AML-193 (cell line): ENCODE results near the gene MYLK2.

Source experiments
- DNase-seq, 2 experiments: peaks; one replicate each; lab custom pipeline; 2025; lab: John Stamatoyannopoulos, UW

The MYLK2 gene

DNA sequence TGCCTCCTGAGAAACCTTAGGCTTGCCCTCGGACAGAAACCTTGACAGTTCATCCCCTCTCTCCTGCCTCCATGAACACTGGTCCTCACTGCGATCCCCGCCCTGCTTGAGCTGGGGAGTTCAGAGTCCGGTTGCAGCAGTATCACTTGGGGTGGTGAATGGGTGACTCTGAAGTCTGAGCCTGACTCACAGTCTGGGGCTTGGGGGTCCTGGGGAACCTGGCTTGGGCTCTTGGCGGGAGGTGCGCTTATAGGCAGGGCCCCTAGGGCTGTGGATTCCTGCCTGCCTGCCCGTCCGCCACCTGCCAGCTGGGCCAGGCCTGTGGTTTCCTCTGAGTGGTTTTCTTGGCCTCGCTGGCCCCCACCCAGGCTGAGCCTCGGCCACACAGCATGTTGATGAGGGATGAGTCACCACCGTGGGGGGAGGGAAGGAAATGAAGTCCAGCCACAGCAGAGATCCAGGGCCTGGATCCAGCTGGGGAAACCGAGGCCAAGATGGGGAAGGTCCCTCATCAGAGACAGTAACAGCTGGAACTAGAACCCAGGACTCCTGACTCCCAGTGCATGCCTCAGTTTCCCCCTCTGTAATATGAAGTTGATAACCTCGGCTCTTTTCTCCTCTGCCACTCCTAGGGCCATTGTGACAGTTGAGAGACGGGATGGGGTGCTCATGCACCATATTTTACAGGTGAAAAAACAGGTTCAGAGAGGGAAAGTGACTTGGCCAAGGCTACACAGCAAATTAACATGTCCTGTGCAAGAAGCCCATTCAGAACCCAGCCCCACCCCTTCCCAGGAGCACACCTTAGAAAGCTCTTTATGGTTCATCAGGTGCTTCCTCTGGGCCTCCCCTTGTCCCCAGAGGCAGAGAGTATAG lies 17.1 kb downstream of the MYLK2 start:
- peak; percentile 76 to 79 for DNase-seq

- no peak for DNase-seq
Observed at GRCh38 chr20:31836853-31837608, 17.9 kb downstream of the MYLK2 start.

GRCh38 chr20:31837896-31838397 lies 18.8 kb downstream of the MYLK2 start:
- no peak for DNase-seq

- no peak for DNase-seq
Observed at GRCh38 chr20:31838646-31839292, 19.6 kb downstream of the MYLK2 start.

DNA sequence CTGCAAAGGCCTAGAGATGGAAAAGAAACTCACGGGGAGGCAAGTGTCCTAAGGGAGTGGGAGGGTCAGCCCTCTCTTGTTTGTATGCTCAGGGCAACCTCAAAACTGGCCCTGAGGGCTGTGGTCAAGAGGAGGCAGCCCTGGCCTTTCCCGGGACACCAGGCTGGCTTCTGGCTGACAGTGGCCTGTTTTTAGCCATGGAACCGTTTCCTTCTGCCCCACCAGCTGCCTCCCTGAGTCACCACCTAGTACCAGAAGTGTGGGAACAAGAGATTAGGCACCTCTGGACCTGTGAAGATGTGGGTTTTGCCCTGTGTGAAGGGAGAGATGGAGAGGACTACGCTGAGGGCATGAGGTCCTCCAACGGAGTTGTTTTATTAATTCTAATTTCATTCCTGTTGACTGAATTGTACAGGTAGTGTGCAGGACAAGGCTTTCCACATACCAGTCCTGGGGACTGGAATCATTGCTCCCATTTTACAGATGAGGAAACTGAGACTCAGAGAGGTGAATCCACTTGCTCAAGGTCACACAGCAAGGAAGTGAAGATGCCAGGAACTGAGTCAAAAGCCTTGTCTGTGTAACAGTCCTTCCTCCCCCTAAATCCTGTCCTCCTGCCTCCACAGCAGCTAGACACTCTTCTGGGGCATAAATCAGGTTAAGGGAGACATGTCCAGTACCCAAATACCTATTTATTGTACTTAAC lies 20.8 kb downstream of the MYLK2 start:
- no peak for DNase-seq

- no peak for DNase-seq
Observed at GRCh38 chr20:31840906-31841816, 22.0 kb downstream of the MYLK2 start.

- no peak for DNase-seq
Observed at GRCh38 chr20:31841928-31842327, 22.8 kb downstream of the MYLK2 start.

DNA sequence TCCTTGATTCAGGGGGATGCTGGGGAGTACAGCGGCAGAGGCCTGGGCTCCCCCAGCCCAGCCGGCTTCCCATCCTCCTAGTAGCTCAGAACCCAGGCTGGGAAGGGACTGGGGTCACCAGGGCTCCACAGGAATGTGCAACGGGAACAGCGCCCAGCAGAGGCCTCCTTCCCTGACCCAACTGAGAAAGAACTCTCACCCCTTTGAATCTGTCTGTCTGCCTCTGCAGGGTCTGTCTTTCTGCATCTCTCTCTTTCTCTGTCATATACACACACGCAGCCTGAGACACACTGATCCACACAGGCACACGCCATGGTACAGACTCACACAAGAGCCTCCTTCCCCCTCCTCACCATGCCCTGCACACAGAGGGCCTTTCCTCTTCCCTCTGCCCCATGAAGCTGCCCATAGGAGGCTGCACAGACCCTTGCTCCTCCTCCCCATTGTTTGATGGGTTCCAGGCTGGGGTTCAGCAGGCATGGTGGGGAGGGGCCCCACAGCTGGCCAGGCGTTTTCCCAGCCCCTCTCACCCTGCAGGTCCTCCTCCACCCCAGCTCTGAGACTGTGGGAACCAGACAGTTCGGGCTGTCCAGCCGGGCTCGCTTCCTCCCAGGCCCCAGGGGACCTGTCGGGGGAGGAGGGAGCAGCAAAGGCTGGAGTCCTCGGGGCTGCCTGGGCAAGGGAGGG lies 23.5 kb downstream of the MYLK2 start:
- DNase-seq, result no peak

GRCh38 chr20:31843288-31843687 lies 24.1 kb downstream of the MYLK2 start:
- DNase-seq, result no peak

DNA sequence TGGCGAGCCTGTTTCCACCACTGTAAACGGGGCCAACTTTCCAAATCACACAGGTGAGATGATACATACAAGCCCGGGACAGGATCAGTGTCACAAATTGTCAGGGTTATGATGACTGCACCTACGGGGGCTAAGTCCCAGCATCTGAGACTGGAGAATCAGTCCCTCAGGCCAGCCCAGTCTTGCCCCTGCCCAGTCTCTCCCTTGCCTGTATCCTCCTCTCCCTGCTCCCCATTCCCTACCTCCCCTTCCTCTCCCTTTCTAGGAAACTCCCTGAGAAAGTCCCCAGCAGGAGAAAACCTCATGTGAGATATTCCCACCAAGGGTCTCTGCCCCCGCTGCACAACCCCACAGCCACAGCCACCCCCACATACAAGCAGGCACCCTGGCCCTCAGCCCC lies 24.7 kb downstream of the MYLK2 start:
- DNase-seq, result no peak

GRCh38 chr20:31844737-31845299 lies 25.7 kb downstream of the MYLK2 start:
- DNase-seq, result no peak

DNA sequence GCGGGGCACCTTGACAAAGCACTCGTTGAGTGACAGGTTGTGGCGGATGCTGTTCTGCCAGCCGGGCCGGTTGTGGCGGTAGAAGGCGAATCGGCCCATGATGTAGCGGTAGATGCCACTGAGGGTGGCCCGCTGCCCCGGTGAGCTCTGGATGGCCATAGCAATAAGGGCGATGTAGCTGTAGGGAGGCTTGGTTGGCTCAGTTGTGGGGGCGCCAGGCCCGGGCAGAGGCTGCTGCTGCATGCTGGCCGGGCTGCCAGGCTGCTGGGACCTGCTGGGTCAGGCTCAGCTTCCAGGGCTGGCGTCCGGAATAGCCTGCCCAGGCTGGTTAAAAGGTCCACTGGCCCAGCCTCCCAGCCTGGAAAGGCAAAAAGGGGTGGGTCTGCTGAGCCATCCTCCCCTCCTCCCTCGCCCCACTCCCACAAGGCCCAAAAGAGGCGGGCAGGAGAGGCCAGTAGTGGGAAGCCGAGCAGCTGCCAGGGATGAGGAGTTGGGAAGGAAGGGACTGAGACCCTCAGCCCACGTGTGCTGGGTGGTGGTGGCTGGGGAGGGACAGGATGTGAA lies 26.2 kb downstream of the MYLK2 start, which contains the start of gene FOXS1:
Gene FOXS1 (minus strand): TSS at position 305 of the 564 bp plus-strand sequence. CDS start 62 bp downstream, at position 243.
- no peak for DNase-seq

GRCh38 chr20:31846793-31847138 lies 27.6 kb downstream of the MYLK2 start:
- DNase-seq, result no peak

- DNase-seq, result no peak
Observed at GRCh38 chr20:31848088-31848999, 29.2 kb downstream of the MYLK2 start.

DNA sequence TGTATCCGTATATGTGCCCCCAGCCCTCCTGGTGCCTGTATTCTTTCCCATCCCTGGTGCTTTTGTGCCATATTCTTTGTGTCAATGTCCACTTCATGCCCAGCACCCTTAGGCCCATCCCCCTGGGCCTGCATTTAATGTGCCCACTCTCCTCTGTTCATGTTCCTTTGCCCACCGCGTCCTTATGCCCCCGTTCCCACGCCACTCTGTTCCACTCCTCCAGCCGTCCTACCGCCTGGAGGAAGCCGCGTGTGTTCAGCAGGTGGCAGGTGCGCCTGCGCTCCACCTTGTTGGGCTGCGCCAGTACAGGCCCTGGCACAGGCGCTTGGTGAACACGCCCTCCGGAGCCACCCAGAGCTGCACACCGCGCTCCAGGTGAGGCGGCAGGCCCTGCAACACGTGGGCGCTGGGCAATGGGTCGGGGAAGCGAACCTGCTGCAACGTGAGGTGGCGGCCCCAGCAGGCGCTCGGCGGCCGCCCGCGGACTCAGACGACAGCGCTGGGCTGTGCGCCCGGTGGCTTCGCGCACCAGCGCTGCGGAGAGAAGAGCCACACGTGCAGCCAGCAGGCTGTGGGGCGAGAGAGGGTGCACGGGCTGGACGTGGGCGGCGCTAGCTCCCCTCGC lies 30.3 kb downstream of the MYLK2 start:
- no peak for DNase-seq

DNA sequence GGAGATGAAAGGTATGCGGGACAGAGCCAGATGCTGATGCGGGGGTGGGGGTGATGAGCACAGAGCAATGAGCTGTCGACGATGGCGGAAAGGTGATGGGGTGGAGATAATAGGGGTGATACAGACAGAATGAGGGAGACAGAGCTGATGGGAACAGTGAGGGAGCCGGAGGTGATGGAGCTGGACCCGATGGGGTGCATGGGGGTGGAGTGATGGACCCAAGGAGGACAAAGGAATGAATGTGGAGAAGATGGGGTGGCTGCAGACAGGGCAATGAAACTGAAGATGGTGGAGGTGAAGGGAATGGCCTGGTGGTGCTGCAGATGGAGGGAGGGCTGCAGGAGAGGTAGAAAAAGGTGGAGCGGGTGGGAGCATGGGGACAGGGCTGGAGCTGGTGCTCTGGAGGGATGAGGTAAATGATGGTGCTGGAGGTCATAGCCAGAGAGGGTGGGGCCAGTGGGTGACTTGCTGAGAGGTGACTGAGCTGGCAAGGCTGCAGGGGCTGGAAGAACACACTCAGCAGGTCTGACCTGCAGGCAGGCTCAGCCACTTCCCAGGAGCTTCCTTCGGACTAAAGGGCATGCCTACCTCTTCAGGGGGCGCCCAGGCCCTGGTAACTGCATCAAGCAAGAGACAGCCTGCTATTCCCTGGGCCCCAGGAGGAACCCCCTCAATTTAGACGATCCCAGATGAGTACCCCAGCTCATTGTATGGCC lies 32.2 kb downstream of the MYLK2 start:
- DNase-seq, result no peak

GRCh38 chr20:31853481-31853880 lies 34.3 kb downstream of the MYLK2 start:
- DNase-seq, result no peak
